Neural progenitor cell (in vitro differentiated cells): ENCODE results near the gene BCAS1. TPM values are rescaled to one million over a fixed set of nuclear protein-coding genes. Genes with fewer than 3 reads are reported as not detected.

ENCODE experiments used
- DNase-seq: peaks from one replicate; pipeline ENCODE4 v3.0.0-alpha.2; 2016; ENCODE audit warnings: low spot score
- H2AFZ ChIP-seq: fragments of 200-600 bp; sonication (generic); replicated peaks from 2 replicates; pipeline ENCODE4 v1.6.1; 2016; ENCODE audit warnings: antibody characterized with exemption
- H3F3A ChIP-seq: fragments of 200-600 bp; sonication (generic); 2 replicates; pipeline ENCODE4 v1.6.1; 2016; ENCODE audit warnings: antibody characterized with exemption, low read depth
- H3K27ac ChIP-seq: fragments of 200-600 bp; sonication (generic); 2 replicates; pipeline ENCODE4 v1.5.1; 2016; ENCODE audit warnings: mild to moderate bottlenecking
- H3K27me3 ChIP-seq: fragments of 200-600 bp; sonication (generic); 2 replicates; pipeline ENCODE4 v1.6.1; 2016; ENCODE audit warnings: mild to moderate bottlenecking, moderate library complexity
- H3K36me3 ChIP-seq: fragments of 200-600 bp; sonication (generic); 2 replicates; pipeline ENCODE4 v1.5.1; 2016
- H3K4me1 ChIP-seq: fragments of 200-600 bp; sonication (generic); 2 replicates; pipeline ENCODE4 v1.6.1; 2016; ENCODE audit warnings: mixed run types
- H3K4me2 ChIP-seq: fragments of 200-600 bp; sonication (generic); 2 replicates; pipeline ENCODE4 v1.6.1; 2016
- H3K4me3 ChIP-seq: fragments of 200-600 bp; sonication (generic); 2 replicates; pipeline ENCODE4 v1.5.1; 2016
- H3K79me2 ChIP-seq: fragments of 200-600 bp; sonication (generic); 2 replicates; pipeline ENCODE4 v1.6.1; 2016; ENCODE audit warnings: low read depth
- H3K9ac ChIP-seq: fragments of 200-600 bp; sonication (generic); 2 replicates; pipeline ENCODE4 v1.6.1; 2016
- H3K9me3 ChIP-seq: fragments of 200-600 bp; sonication (generic); 2 replicates; pipeline ENCODE4 v1.5.1; 2016; ENCODE audit warnings: low read depth
- H4K20me1 ChIP-seq: fragments of 200-600 bp; sonication (generic); 2 replicates; pipeline ENCODE4 v1.6.1; 2016; ENCODE audit warnings: low read depth
- H3K27ac Mint-ChIP-seq: 3 replicates; pipeline ENCODE4 v1.8.0; 2021; ENCODE audit warnings: mixed read lengths
- H3K27me3 Mint-ChIP-seq: 2 replicates; pipeline ENCODE4 v1.8.0; 2022; ENCODE audit warnings: low read depth, mild to moderate bottlenecking, inconsistent platforms, moderate library complexity, mixed read lengths; ENCODE audit not compliant: insufficient read depth
- H3K36me3 Mint-ChIP-seq: 3 replicates; pipeline ENCODE4 v1.8.0; 2021; ENCODE audit warnings: mixed read lengths
- H3K4me1 Mint-ChIP-seq: 3 replicates; pipeline ENCODE4 v1.8.0; 2021; ENCODE audit warnings: mixed read lengths
- H3K4me3 Mint-ChIP-seq: 3 replicates; pipeline ENCODE4 v1.8.0; 2021; ENCODE audit warnings: mild to moderate bottlenecking, moderate library complexity, mixed read lengths
- H3K9me3 Mint-ChIP-seq: 3 replicates; pipeline ENCODE4 v1.8.0; 2020; ENCODE audit warnings: mixed read lengths
- EZH2 ChIP-seq: fragments of 200-600 bp; sonication (generic); IDR thresholded peaks from 2 replicates; pipeline ENCODE4 v1.6.1; 2017; ENCODE audit warnings: antibody characterized with exemption, mild to moderate bottlenecking, moderate library complexity
- EZH2phosphoT487 ChIP-seq: fragments of 200-600 bp; sonication (generic); IDR thresholded peaks from 2 replicates; pipeline ENCODE4 v1.6.1; 2017; ENCODE audit warnings: antibody characterized with exemption
- total RNA-seq: library from RNA; depleted of rRNA; stranded (reverse); fragments of >200 nt; gene quantifications from 2 replicates; pipeline ENCODE4 v1.2.3, GENCODE V29; 2015; ENCODE audit warnings: low replicate concordance
- TF ChIP-seq, protein P1 (sequence below): fragments of 200-600 bp; sonication (generic); IDR thresholded peaks from 2 replicates; pipeline ENCODE4 v1.5.1; 2017; ENCODE audit warnings: antibody characterized with exemption, mild to moderate bottlenecking

Gene BCAS1
- total RNA-seq, 1 donor from 2014 or later: not detected

GRCh38 chr20:54083459-54083858, 13.1 kb upstream of the BCAS1 start:
- H3K4me1 Mint-ChIP-seq: no peaks in the 10 kb centered on the region
- Histone ChIP-seq H3K36me3 (no peaks in the 10 kb centered on the region), H3K27me3 (no peaks in the 10 kb centered on the region), H3K9ac (no peak overlapping the region), H3K4me1 (no peaks in the 10 kb centered on the region), H3K9me3 (no peaks in the 10 kb centered on the region), H3F3A (no peaks in the 10 kb centered on the region), H4K20me1 (no peaks in the 10 kb centered on the region), H3K4me3 (no peak overlapping the region), H3K79me2 (no peaks in the 10 kb centered on the region), H3K4me2 (no peak overlapping the region), H3K27ac (no peak overlapping the region), H2AFZ (no peak overlapping the region)
- no peak for DNase-seq
- no peak overlapping the region for H3K4me3 Mint-ChIP-seq
- H3K27ac Mint-ChIP-seq: no peak overlapping the region
- H3K36me3 Mint-ChIP-seq: no peaks in the 10 kb centered on the region
- no peaks in the 10 kb centered on the region for H3K9me3 Mint-ChIP-seq
- no peak for TF ChIP-seq EZH2
- TF ChIP-seq, protein P1, sequence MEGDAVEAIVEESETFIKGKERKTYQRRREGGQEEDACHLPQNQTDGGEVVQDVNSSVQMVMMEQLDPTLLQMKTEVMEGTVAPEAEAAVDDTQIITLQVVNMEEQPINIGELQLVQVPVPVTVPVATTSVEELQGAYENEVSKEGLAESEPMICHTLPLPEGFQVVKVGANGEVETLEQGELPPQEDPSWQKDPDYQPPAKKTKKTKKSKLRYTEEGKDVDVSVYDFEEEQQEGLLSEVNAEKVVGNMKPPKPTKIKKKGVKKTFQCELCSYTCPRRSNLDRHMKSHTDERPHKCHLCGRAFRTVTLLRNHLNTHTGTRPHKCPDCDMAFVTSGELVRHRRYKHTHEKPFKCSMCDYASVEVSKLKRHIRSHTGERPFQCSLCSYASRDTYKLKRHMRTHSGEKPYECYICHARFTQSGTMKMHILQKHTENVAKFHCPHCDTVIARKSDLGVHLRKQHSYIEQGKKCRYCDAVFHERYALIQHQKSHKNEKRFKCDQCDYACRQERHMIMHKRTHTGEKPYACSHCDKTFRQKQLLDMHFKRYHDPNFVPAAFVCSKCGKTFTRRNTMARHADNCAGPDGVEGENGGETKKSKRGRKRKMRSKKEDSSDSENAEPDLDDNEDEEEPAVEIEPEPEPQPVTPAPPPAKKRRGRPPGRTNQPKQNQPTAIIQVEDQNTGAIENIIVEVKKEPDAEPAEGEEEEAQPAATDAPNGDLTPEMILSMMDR: no peak
- TF ChIP-seq EZH2phosphoT487: no peak
- H3K27me3 Mint-ChIP-seq: peaks cover 3% of the 10 kb centered on the region

- Histone ChIP-seq H3K36me3 (no peaks in the 10 kb centered on the region), H2AFZ (no peak overlapping the region), H3K4me3 (no peak overlapping the region), H3K27me3 (no peaks in the 10 kb centered on the region), H3K27ac (no peak overlapping the region), H3K9ac (no peak overlapping the region), H3K4me2 (no peak overlapping the region), H4K20me1 (no peaks in the 10 kb centered on the region), H3K9me3 (no peaks in the 10 kb centered on the region), H3K4me1 (no peaks in the 10 kb centered on the region), H3K79me2 (no peaks in the 10 kb centered on the region), H3F3A (no peaks in the 10 kb centered on the region)
- Mint-ChIP-seq H3K27me3 (no peaks in the 10 kb centered on the region), H3K9me3 (no peaks in the 10 kb centered on the region), H3K27ac (no peak overlapping the region), H3K36me3 (no peaks in the 10 kb centered on the region), H3K4me3 (no peak overlapping the region), H3K4me1 (no peaks in the 10 kb centered on the region)
- no peak for DNase-seq
- TF ChIP-seq, protein P1: no peak
- TF ChIP-seq EZH2phosphoT487: no peak
- no peak for TF ChIP-seq EZH2
These were observed 11.7 kb upstream of the BCAS1 start for GRCh38 chr20:54082100-54082499.

DNA sequence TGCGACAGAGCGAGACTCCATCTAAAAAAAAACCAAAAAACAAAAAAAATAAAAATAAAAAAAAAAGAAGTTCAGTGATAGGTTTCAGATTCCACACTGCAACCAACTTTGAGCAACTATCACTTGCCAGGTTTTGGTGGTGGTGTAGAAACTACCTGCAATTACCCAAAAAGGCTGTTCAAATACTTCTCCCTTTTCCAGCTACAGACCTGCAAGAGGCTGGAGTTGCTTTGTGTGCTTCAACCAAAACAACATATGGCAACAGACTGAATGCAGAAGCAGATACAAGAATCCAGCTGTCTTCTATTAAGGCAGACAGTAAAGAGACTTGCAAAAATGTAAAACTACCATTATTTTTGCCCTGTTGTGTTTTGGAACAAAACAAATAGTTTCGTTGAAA, 9.3 kb upstream of the BCAS1 start:
- Mint-ChIP-seq H3K27me3 (no peaks in the 10 kb centered on the region), H3K9me3 (no peaks in the 10 kb centered on the region), H3K27ac (no peak overlapping the region), H3K4me3 (no peak overlapping the region), H3K4me1 (no peaks in the 10 kb centered on the region), H3K36me3 (no peaks in the 10 kb centered on the region)
- Histone ChIP-seq H3K79me2 (no peaks in the 10 kb centered on the region), H3K27ac (no peak overlapping the region), H3K27me3 (no peaks in the 10 kb centered on the region), H3K4me2 (no peak overlapping the region), H4K20me1 (no peaks in the 10 kb centered on the region), H3K36me3 (no peaks in the 10 kb centered on the region), H3K4me1 (no peaks in the 10 kb centered on the region), H3K9me3 (no peaks in the 10 kb centered on the region), H3K9ac (no peak overlapping the region), H2AFZ (no peak overlapping the region), H3F3A (no peaks in the 10 kb centered on the region), H3K4me3 (no peak overlapping the region)
- TF ChIP-seq EZH2phosphoT487: no peak
- TF ChIP-seq, protein P1: no peak
- TF ChIP-seq EZH2: no peak
- no peak for DNase-seq
